GM12892 (cell line): ENCODE measurements around the gene ELF2.

Experiments used
- DNase-seq: peaks from one replicate; pipeline ENCODE4 v3.0.0; 2011; ENCODE audit not compliant: insufficient read length
- FAIRE-seq: peaks from 2 replicates; lab custom pipeline; 2011; peaks lifted over from hg19 to GRCh38; lab: Jason Lieb, UNC
- POLR2A ChIP-seq: IDR thresholded peaks from 2 replicates; pipeline ENCODE4 v1.6.1; 2011; ENCODE audit warnings: low read depth, low read length, control low read depth
- POLR2AphosphoS5 ChIP-seq: IDR thresholded peaks from 2 replicates; pipeline ENCODE4 v1.6.1; 2011; ENCODE audit warnings: low read depth, low read length, control low read depth
- TAF1 ChIP-seq: IDR thresholded peaks from 2 replicates; pipeline ENCODE4 v1.6.1; 2011; ENCODE audit warnings: low read depth, mild to moderate bottlenecking, control low read depth, low read length, borderline replicate concordance

ELF2 gene

DNA sequence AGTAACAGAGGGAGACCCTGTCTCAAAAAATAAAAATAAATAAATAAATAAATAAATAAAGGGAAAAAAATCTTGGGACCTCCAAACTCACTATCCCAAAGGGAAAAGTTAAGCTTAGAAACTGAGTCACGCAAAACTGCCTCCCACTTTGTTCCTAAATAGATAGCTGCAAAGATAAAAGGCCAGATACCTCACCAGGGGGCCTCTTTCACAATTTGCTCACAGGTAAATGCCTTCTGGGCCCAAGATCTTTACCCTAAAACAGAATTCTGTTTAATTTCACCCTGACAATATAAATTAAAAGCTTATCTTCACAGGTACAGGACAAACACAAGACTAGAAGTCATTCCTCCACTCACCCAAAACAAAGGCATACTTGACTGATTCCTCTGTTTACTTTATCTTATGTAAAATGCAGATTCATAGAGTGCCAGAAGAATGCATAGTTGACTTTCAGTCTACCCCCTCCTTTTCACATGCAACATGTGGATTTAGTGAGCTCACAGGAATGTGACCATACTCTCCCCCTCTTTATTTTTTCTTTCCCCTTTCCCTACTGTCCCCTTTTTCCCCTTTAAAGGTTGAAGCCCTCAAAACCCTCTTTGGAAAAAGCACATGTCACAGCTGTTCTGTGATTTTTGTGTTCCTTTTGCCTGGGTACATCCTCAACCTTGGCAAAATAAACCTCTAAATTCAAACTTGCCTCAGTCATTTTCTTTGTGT lies 23.4 kb downstream of the ELF2 start:
- FAIRE-seq: no peak
- TF ChIP-seq TAF1: no peak
- no peak for DNase-seq

DNA sequence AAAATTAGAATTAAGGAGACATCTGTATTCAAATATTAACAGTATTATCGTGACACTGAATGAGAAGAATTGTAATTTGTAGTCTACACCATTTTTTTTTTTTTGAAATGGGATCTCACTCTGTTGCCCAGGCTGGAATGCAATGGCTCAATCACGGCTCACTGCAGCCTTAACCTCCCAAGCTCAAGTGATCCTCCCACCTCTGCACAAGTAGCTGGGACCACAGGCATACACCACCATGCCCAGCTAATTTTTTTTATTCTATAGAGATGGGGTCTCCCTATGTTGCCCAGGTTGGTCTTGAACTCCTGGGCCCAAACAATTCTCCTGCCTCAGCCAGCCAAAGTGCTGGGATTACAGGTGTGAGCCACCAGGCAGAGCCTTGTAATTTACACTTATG lies 24.8 kb downstream of the ELF2 start:
- DNase-seq (no peak), FAIRE-seq (no peak)
- no peak for TF ChIP-seq TAF1
- no peak for TF ChIP-seq POLR2A
- TF ChIP-seq POLR2AphosphoS5: no peak

DNA sequence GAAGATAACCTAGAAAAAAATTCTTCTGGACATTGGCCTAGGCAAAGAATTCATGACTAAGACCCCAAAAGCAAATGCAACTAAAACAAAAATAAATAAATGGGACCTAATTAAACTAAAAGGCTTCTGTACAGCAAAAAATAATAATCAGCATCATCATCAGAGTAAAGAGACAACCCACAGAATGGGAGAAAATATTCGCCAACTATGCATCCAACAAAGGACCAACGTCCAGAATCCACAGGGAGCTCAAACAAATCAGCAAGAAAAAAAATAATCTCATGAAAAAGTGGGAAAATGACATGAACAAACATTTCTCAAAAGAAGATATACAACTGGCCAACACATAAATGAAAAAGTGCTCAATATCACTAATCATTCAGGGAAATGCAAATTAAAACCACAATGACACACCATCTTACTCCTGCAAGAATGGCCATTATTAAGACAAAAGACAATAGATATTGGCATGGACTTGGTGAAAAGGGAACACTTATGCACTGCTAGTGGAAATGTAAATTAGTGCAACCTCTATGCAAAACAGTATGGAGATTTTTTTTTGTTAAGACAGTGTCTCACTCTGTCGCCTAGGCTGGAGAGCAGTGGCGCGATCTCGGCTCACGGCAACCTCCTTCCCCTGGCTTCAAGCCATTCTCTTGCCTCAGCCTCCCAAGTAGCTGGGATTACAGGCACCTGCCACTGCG lies 29.9 kb downstream of the ELF2 start:
- FAIRE-seq: no peak
- TF ChIP-seq POLR2AphosphoS5 (no peak), POLR2A (no peak), TAF1 (no peak)
- no peak for DNase-seq

DNA sequence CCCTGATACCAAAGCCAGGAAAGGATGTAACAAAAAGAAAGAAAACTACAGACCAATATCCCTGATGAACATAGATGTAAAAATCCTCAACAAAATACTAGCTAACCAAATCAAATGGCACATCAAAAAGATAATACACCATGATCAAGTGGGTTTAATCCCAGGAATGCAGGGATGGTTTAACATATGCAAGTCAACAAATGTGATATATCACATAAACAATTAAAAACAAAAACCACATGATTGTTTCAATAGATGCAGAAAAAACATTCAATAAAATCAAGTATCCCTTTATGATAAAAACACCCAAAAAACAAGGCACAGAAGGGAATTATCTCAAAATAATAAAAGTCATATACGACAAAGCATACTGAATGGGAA lies 31.5 kb downstream of the ELF2 start:
- TF ChIP-seq TAF1 (no peak), POLR2AphosphoS5 (no peak), POLR2A (no peak)
- DNase-seq (no peak), FAIRE-seq (no peak)

DNA sequence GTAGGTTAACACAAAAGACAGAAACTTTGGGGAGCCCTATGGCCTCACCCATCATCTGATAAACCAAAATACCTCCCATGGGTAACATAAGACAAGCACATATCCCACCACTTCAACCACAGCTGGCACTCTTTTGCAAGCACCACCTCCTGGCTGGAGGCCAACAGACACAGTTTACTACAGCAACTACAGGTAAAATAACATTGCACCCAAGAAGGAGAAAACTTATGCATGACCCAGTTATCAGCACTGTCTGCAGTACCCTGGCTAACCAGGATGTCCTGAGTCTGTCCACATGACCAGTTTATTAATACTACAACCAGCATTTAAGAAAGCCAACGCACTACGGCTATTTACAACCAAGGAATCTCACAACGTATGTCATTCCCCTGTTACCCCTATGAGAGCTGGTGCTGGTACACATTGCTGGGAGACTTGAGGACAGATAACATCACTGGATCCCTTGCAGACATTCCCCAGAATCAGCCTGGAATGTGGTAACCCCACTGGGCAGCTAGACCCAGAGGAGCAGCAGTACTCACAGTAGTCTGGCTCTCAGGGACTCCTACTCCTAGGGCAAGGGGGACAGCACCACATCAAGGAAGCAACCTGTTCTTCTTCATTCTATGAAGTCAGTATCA lies 32.0 kb downstream of the ELF2 start:
- no peak for FAIRE-seq
- TF ChIP-seq TAF1 (no peak), POLR2AphosphoS5 (no peak), POLR2A (no peak)
- no peak for DNase-seq

DNA sequence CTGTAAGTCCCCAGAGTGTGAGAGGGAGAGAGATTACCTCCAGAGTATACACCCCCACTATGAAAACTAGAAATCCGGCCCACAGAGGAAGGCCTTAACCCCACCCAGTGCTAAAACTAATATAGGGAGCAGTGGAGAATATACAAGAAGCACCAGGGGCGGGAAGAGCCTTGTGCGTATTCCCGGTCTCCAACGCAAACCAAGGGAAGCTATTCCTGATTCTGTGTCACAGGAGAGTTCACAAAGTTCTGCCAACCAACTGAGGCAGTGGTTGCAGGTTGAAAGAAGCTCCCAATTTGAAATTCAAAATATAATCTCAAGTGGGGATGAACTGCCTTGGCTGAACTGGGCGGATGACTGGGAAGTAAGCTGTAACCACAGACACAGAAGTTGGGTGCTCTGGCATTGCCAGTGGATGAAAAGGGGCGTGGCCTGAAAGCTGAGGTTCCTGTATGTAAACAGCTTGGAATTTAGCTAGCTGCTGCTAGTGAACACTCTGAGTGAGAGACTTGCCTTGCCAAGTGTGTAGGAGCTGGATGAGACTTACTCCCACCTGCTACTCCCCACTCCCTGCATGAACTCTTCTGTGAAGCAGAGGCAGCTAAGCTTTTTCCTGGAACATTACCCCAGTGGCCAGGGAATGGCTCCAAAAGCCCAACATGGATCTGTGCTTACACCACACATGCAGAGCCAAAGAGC lies 32.7 kb downstream of the ELF2 start:
- FAIRE-seq (no peak), DNase-seq (no peak)
- TF ChIP-seq POLR2A (no peak), POLR2AphosphoS5 (no peak)

DNA sequence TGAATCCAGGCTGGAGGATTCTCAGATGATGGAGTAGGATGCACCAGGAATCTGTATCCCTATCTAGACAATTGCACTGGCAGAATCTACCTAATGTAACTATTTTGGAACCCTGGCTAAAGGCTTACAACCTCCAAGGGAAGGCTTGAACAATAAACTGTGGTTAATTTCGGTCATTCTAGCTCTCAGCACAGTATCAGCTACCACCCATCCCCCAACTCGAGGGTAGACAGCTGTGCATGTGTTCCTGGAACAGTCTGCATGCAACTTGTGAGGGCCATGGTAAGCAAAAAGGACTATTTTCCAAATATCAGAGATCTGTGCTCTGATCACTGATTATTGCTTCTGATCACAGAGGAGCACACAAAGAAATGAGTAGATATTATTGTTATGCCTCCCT lies 34.0 kb downstream of the ELF2 start:
- DNase-seq (no peak), FAIRE-seq (no peak)
- TF ChIP-seq TAF1 (no peak), POLR2A (no peak), POLR2AphosphoS5 (no peak)

DNA sequence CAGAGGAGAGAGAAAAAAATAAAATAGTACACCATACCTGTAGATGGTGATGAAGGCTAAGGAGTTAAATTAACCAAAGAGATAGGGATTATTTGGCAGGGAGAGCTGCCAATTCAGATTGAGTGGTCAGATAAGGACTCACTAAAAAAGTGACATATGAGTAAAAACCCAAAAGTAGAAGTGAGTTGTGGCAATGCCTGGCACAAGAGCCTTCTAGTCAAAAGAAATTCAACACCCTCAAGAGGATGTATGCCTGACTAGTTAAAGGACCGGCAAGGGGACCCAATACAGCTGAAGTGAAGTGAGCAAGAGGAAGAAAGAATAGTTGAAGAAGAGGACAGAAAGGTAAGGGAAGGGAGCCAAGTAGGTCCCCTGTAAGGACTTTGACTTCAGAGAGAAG lies 34.9 kb downstream of the ELF2 start:
- FAIRE-seq (no peak), DNase-seq (no peak)
- TF ChIP-seq POLR2AphosphoS5: no peak
- no peak for TF ChIP-seq TAF1
- TF ChIP-seq POLR2A: no peak

DNA sequence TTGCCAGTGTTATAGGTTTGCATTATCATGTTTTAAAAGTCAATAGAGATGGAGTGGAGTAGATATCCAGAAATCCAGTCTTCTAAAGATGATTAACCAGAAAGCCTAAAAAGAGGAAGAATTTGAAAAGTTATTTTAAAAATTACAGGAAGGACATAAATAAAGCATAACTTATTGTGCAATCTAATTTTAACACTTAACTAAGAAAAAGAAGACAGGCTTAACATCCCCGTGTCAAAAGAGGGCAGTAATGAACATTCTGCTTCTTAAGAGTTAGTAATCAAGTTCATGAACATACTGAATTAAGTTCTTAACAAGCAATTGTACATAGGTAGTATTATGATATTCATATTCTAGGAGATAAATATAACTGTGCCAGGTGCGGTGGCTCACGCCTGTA lies 39.3 kb downstream of the ELF2 start:
- DNase-seq (no peak), FAIRE-seq (no peak)
- TF ChIP-seq TAF1 (no peak), POLR2A (no peak), POLR2AphosphoS5 (no peak)

DNA sequence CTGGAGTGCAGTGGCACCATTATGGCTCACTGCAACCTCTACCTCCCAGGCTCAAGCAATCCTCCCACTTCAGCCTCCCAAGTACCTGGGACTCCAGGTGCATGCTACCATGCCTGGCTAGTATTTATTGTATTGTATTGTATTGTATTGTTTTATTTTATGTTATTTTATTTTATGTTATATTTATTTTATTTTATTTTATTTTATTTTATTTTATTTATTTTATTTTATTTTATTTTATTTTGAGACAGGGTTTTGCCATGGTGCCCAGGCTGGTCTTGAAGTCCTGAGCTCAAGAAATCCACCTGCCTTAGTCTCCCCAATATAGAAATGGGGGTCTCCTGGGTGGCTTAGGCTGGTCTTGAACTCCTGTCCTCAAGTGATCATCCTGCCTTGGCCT lies 42.6 kb downstream of the ELF2 start:
- no peak for FAIRE-seq
- DNase-seq: no peak
- no peak for TF ChIP-seq POLR2AphosphoS5
- no peak for TF ChIP-seq POLR2A
- no peak for TF ChIP-seq TAF1

DNA sequence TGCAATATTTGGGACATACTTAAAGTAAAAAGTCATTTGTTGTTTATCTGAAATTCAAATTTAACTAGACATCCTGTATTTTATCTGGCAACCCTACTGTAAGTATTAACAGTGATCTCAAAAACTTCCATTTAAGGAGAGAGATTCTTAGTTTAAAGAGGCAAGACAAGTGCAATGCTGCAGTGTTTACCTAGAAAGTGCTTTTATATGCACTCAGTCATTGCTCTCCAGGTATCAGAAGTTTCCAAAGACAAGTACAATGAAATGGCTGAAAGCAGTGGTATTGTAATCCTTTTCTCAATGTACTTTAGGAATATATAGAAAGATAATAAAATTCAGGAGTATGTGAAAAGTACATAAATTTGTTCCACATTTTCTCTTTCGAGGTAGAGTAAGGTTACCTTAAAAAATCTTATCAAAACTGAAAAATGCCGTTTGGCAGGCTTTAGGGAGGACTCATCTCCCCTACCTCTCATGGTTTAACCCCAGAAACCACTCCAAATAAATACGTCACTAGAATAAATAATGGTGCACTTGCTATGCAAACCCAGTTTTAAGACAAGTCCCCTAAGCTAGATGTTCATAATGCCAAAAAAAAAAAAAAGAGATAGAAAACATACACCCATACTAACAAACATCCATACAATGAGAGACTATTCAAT lies 45.7 kb downstream of the ELF2 start:
- no peak for FAIRE-seq
- no peak for TF ChIP-seq TAF1
- no peak for DNase-seq

DNA sequence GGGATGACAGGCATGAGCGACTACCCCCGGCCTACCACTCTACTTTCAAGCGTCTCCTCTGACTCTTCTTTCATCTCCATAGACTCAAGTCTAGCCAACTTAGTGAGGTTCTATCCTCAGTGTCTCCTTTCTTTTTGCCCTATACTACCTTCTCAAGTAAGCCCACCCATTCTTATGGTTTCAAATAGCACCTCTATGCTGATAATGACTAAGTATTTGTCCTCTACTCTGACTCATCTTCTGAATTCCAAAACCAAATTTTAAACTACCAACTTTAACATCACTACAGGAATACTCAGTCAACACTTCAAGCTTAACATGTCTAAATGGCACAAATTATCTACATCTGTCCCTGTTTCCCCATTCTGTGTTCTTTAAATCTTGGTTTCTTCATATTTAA lies 47.8 kb downstream of the ELF2 start:
- TF ChIP-seq POLR2AphosphoS5 (no peak), POLR2A (no peak), TAF1 (no peak)
- DNase-seq (no peak), FAIRE-seq (no peak)
